Endothelial cell of umbilical vein (primary cell): Measurements from ENCODE around the gene C1QL2.

ENCODE experiments used
- CTCF ChIP-seq, 2 donors: IDR thresholded peaks; 1 replicate in 1 of 2; 2 replicates in 1 of 2; pipeline ENCODE4 v1.5.1; 2011; ENCODE audit warnings: low read length in 2 of 2, mild to moderate bottlenecking in 2 of 2, moderate library complexity in 2 of 2, control low read depth in 1 of 2, inconsistent platforms in 1 of 2, low read depth in 1 of 2; ENCODE audit not compliant: insufficient read depth in 1 of 2; ENCODE audit errors: extremely low read depth in 1 of 2
- EZH2 ChIP-seq: IDR thresholded peaks from 2 replicates; pipeline ENCODE4 v1.6.1; 2012; ENCODE audit warnings: borderline replicate concordance, low read depth, mild to moderate bottlenecking, moderate library complexity, low read length, inconsistent platforms; ENCODE audit not compliant: severe bottlenecking
- GATA2 ChIP-seq: IDR thresholded peaks from 2 replicates; pipeline ENCODE4 v1.7.0; 2011; ENCODE audit warnings: low read depth, mild to moderate bottlenecking, moderate library complexity, mixed read lengths, low read length; ENCODE audit not compliant: insufficient read length, insufficient read depth
- MYC ChIP-seq: IDR thresholded peaks from one replicate; pipeline ENCODE4 v1.6.1; 2011; ENCODE audit warnings: mild to moderate bottlenecking, low read depth, low read length
- POLR2A ChIP-seq: IDR thresholded peaks from 2 replicates; pipeline ENCODE4 v1.6.1; 2012; ENCODE audit warnings: low read depth, mild to moderate bottlenecking, control low read depth, low read length

- TF ChIP-seq EZH2 (no peak), CTCF (IDR thresholded peaks at IDR 0.05; ENCODE audit: extremely low read depth in 1 of 2, insufficient read depth in 1 of 2, low read depth in 1 of 2, low read length in 2 of 2) (no peak), POLR2A (no peak), GATA2 (peak; percentile 66), MYC (no peak)
Measured at GRCh38 chr2:119196301-119197125, 38.0 kb upstream of the C1QL2 start.
